Renal pelvis (tissue), 4 donors: ENCODE measurements around the gene TRIO. TPM values are rescaled to one million over a fixed set of nuclear protein-coding genes. Genes with fewer than 3 reads are reported as not detected.

Source experiments
- DNase-seq: peaks from one replicate; pipeline ENCODE4 v3.0.0-alpha.2; 2013
- polyA plus RNA-seq, 3 donors: library from polyadenylated mRNA; unstranded; fragments of 120-200 nt; gene quantifications; one replicate each; pipeline ENCODE4 v1.2.1, GENCODE V29; 2013; ENCODE audit not compliant: insufficient read length in 3 of 3

TRIO gene
- polyA plus RNA-seq, 3 donors = 101 to 115 (median 109) TPM

DNA sequence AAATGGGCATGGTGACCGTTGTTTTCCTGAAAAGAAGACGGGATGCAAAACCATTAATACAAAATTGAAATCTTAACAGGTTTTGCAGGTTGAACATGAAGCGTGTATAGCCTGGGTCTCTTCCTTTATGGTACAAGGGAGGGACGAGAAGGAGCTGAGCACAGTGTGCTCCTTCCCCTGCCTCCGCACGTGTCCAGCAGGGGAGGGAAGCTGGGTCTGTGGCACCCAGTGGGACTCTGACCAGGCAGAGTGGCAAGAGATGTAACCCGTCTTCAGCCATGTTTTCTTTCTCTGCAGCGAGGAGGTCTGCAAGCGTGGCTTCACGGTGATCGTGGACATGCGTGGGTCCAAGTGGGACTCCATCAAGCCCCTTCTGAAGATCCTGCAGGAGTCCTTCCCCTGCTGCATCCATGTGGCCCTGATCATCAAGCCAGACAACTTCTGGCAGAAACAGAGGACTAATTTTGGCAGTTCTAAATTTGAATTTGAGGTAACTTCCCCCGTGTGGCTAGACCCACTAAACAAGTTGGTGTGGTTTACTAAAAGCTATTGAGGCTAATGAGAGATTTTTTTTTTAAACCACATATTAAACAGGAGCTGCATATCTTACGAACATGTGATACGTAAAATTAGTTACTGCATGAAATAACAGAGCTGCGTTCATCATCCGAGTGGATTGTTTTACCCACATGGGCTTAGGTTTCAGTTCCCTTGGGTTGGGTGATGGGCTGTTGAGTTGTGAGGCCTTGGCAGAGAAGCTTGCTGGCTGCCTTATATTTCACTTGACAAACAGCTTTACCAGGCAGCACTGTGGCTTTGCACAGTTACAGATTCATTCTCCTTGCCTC, 143.7 kb downstream of the TRIO start:
- DNase-seq = no peak

DNA sequence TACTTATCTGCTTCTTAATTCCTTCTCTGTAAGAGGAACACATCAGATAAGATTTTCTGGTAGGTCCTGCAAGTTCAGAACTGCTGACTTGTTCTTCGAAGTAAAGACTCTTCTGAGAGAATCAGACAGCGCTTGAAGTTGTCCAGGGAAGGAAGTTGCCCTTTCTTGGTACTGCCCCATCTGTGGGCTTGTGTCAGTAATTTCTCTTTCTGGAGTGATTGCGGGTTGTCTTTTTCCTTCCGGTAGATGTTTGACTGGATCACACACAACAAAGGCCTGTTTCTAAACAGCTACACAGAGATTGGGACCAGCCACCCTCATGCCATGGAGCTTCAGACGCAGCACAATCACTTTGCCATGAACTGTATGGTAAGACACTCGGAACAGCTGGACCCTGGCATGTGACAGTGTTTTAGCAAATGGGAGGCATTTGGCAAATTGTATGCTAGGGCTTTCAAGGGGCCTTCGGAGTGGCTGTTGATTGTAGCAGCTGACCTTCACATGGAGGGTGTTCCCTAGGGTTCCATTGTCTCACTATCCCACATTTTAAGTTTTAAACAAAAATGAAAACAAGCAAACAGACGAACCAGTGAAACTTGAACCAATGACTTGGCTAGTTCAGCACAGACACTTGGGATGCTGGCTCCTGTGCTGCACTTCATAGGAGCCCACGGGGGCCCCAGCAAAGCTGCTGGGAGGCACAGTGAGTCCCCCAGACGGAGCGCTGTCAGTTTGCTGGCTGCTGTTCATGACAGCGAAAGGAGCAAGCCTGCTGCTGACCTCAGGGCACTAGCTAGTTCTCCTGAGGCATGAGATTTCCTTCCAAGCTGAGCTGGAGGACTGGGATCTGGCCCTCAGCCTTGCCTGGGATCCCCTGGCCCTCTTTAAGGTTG, 149.9 kb downstream of the TRIO start:
- no peak for DNase-seq

DNA sequence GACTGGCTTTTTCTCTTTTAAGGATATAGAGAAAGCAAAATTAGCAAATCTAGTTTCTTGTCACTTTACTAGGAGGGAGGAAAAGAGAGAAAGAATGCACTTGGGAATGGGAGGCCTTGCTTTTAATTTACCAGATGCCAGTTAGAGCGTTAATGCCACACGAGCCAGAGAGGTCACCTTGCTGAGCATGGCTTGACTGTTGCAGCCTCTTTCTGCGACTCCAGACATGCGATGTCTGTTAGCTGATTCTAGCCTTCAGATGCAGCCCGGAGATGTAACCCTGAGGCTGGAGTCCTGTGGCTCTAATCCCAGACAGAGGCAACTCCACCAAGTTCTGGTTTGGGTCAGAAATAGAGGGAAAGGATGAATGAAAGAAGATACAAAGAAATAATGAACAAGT, 152.5 kb downstream of the TRIO start:
- no peak for DNase-seq

DNA sequence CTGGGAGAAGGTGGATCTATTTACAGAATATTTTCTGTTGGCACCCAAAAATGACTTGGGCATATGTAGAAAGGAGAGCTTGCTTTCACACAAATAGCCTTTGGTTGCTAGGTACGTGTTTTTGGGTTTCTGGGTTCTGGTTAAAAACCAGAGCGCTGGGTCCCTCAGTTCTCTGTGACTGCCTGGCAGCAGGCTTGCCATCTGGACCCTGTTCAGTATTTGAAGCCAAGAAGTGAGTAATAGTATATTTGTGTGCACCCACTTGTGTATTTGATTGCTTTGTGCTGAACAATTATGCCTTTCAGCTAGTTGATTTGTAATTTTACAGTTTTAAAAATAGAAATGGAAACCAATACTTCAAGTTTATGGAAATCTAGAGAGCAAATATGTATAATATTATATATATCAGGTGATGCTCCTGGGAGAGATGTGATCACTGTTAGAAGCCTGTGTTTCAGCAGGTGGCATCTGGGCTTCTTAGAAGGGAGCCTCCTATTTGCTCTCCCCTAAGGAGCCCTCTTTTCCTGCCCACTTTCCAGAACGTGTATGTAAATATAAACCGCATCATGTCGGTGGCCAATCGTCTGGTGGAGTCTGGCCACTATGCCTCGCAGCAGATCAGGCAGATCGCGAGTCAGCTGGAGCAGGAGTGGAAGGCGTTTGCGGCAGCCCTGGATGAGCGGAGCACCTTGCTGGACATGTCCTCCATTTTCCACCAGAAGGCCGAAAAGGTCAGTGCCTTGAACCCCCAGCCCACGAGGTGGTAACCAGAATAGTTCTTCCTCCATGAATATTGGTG, 153.6 kb downstream of the TRIO start:
- DNase-seq = no peak

DNA sequence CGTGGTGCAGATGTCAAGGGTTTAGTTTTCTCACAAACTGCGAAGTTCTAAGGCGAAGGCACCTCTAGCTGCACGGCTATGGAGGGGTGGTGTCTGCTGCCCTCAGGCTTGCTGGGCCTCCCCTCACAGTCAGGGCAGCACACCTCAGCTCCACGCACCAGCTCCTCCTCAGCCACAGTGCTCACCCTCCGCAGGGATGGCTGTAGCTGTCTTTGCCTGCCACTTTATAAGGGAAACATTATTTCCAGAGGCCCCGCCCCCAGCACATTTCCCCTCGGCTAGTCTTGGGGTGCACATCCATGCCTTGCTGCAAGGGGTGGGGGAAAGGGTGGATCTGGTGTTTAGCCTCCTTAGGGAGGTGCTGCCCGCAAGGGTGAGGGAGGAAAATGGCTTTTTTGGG, 154.6 kb downstream of the TRIO start:
- DNase-seq = no peak

DNA sequence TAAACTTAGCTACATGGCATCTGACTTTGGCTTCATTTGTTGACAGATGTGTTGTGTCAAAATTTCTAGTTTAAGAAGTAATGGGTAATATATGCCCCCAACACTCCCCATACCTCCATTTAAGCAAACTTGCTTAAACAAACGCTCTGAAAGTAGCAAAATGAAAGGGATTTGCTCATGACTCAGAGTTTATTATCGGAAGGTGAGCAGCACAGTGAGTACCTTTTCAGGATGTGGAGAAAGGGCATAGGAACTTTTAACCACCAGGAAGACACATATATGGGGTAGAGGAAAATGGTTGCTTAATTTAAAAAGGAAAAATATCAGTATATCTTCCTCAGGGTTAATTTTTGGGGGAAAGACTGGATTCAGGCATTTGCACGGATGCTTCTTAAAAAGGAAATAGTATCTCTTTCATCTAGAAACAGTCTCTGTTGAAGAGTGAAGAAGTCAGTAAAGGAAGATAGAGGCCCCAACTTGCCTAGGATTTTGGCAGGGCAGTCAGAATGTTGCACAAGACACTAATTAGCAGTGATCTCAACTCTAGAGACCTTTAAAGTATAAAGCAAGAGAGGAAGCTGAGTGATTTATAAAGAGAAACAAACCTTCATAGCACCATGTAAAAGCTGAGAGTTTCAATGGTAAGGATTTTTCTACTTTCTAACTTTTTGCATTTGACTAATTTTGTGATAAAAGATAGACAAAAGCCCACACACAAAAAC, 155.1 kb downstream of the TRIO start:
- no peak for DNase-seq

DNA sequence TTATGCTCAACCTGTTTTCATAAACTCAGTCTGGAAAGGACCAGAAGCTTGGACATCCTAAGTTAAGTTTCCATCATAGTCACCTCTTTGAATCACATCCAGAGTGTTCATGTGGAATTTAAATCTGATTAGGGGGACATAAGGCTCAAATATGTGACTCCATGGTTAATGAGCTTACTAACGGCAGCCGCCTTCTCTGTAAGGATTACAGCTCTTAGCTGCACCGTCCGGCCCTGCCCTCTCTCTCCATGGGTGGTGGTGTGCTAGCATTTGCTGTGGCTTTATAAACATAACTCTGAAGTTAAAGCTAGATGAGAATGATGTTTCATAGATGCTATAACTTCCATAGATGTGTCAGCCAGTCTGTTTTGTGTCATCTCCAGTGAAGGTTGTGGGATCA, 156.5 kb downstream of the TRIO start:
- DNase-seq = no peak

DNA sequence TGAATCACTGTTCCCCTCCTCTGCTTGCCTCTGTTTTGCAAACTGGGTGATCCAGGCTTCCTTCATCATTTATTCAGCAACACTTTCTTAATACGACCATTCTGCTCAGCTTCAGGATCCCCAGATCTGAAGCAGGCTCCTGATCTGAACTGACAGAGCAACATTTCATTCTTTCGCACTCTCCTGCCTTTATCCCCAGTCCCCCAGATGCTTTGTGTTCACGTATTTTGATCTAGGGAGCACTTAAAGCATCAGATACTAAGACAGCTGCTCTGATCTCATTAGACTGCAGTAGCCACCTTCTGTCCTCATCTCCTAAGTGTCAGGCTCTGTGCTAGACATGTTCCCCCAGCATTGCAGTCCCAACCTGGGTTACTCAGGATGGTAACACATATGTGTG, 158.0 kb downstream of the TRIO start:
- no peak for DNase-seq

DNA sequence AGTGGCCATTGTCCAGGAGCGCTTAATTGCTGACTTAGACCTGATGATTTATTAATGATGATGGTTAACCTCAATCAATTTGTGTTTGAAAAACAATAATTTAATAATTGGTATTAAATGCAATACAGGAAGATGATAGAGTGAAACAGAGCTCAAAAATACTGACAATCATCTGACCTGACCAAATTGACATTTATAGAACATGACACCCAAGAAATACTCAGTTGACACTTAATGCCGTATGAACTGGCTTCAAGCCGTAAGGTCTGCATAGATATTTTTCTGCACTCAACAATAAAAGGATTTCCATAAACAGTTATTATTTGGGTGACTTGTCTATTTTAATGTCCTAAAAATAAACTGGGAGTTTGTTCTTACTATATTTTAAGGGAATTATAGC, 159.2 kb downstream of the TRIO start:
- DNase-seq = no peak

DNA sequence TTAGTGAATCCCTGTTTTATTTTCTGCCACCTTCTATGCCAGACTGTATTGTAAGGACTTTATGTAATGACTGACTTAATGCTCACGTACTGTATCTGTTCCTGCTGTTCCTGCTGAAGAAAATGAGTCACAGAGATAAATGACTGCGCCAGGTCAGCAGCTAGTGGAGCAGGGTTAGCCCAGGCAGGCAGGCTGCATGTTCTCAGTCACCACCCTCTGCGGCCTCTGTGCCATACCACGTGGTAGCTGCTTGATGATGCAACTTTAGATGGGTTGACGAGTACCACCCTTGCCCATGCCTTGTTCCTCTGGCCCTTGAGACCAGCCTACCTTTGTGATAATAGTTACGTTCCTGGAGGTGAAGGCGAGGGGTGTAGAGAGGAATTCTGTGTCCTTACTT, 161.9 kb downstream of the TRIO start:
- no peak for DNase-seq

DNA sequence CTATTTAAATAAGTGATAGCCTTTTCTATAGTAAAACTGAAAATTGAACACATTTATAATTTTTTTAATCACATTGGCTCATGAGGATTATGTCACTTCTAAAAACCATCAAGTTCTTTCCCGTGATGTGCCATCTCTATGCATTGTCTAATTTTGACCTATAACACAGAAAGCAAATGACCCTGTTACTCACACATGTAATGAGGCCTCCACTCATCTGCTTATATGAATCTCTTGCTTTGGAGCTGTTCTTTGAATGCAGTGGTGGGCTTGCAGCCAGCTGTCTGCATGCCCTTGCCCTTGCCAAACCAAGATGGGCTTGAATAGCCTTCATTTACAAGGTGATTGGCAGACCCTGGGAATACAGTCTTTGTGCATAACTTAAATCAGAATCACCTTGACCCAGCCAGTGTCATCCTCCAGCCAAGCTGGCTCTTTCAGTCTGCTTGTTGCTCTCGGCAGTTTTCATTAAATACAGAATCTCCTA, 163.2 kb downstream of the TRIO start:
- no peak for DNase-seq

DNA sequence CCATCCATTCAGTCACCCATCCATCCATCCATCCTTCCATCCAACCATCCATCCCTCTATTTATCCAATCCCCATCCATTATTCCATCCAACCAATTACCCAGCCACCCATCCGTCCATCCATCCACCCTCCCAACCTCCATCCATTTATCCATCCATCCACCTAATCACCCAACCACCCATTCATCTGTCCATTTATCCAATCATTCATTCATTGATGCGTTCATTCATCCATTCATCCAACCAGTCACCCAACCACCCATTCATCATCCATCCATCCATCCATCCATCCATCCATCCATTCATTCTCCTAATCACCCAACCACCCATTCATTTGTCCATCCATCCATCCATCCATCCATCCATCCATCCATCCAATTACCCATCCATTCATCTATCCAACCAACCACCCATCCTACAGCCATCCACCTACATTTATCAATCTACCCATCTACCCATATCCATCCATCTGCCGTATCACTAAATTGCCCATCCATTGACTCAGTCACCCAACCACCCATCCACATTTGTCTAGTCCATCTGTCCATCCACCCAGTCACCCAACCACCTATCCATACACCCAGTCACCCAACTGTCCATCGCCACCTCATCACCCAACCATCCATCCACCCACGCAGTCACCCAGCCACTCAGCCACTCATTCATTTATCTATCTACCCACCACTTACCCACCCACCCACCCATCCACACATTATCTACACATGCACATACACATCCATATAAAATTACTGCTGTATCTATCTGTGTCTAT, 165.4 kb downstream of the TRIO start:
- DNase-seq = no peak

DNA sequence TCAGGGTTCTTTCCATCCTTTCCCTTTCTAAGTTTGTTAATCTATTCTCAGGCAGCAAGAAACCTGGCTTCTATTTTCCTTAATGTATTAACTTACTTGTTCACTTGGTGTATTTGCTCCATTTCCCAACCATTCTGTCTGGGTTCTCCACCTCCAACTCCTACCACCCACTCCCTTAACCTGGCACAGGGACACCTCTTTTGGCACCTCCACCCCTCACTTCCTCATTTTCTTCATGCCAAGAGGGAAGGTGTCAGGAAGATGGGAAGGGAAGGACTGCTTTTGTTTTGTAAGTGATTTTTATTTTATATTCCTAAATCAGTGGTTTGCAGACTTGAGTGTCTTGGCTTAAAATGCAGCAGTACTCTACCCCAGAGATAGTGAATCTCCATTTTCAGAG, 166.1 kb downstream of the TRIO start:
- no peak for DNase-seq

DNA sequence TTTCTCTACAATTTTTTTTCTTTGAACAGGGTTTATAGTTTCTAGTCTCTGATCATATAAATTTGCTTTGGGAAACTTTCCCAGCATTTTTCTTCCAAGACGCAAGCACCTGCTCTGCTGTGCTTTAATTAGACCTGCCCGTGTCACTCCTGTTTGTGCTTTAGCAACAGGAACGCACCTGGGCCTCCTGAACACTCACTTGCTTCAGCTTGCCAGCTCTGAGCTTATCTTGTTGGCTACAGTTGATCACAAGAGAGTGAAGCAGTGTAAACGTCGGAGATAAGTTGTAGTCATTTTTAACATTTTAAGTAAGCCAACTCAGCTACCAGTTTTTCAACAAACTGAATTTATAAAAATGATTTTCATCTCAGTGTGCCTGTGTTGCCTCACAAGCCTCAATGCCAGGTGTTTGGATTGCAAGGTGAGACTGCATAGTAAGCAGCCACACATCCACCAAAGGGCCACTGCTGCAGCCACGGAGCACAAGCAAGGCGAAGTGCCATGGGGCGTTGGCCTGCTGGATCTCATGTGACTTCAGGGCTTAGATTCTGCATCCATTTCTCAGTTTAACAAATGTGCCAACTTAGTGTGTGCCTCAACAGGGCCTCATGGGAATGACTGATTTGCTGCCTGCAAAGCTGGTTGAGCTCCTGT, 166.9 kb downstream of the TRIO start:
- no peak for DNase-seq

DNA sequence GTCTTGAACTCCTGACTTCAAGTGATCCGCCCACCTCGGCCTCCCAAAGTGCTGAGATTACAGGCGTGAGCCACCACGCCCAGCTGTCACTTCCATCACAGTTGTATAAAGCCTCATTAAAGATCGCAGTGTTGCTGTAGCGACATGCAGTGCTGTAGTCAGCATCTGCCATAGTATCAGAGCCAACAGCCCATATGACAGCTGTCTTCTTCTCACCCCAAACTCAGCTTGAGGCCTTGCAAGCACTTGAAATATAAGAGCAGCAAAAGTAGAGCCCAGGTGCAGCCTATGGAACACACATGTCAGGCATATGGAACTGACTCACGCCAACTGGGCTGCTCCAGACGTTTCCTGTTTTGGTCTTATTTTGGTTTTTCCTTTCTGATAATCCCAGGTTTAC, 167.8 kb downstream of the TRIO start:
- no peak for DNase-seq

DNA sequence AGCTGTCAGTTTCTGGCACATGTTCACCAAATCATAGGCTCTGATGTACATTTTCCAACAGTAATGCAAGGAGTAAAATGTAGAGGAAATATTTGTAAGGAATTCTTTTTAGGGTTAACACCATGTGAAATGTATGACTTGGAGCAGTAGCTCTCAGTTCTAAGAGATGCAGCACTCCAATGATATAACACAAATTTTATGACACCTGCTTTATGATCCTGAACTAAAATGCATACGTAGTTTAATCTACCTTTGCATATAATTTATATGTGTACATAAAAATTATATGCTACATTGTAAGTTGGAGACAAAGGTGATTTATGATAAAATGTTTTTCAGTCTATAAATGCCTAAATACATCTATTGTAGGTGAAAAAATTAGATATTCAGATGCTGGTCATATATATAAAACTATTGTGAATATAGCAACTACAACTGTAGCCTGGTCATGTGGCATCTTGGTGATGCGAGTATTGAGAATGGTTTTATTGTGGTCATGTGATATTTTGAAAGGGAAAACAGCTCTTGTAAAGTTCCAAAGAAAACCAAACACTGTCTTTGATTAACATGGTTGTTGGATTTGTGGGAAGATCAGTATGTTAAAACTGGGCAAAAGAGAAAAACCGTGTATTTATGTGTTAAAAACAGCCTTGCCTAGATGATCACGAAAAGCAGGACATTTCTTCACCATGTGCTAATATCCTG, 171.0 kb downstream of the TRIO start:
- DNase-seq = no peak

DNA sequence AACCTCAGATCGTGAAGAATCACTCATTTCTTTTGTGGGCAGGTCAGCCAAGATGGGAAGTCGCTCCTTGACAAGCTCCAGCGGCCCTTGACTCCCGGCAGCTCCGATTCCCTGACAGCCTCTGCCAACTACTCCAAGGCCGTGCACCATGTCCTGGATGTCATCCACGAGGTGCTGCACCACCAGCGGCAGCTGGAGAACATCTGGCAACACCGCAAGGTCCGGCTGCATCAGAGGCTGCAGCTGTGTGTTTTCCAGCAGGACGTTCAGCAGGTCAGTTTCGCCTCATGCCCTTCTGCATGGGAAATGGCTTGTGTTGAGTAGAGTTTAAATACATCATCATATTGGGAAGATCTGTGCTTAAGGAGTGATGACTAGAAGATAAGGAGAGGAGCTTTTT, 173.3 kb downstream of the TRIO start:
- no peak for DNase-seq

DNA sequence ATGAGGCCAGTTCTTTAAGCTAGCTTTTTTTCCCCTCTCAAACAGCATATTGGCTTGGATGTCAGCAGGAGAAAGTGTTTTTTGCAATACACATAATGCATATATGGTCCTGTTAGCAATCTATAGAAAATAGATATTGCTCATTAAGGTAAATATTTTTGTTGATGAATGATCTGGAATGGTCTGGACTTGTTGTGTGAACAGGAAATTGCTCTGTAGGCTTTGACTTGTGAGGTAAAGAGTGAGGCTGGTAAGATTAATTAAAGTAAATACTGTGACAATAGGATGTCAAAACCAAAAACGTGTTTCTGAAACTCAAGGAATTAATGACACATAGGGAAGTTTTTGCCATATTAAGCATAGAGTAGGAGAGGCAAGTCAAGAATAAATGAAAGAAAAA, 176.0 kb downstream of the TRIO start:
- DNase-seq = no peak

DNA sequence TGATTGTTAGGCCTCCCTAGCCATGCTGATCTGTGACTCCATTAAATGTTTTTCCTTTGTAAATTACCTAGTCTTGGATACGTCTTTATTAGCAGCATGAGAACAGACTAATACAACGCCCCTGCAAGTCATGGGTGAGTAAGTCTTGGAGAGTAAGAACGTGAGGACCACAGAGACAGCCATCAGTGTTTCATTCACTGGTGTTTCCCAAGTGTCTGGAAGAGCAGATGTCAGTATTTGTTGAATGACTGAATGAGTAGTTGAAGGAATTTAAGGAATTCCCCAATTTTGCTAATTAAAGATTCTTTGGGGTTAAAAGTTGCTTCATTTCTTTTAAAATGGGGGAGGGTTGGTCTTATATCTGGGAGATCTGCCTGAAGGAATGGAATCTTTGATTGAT, 178.8 kb downstream of the TRIO start:
- DNase-seq = no peak
